HG03565 (cell line): ENCODE results near the gene XAB2.
A peak's percentile ranks its signal among the peaks of the same experiment; 100 is the strongest.

Source experiments
- ATAC-seq: cut with Tn5 transposase; IDR thresholded peaks from one replicate; pipeline ENCODE4 v1.9.1; 2021; ENCODE audit warnings: mild to moderate bottlenecking, moderate library complexity; ENCODE audit not compliant: unreplicated experiment

Gene XAB2

DNA sequence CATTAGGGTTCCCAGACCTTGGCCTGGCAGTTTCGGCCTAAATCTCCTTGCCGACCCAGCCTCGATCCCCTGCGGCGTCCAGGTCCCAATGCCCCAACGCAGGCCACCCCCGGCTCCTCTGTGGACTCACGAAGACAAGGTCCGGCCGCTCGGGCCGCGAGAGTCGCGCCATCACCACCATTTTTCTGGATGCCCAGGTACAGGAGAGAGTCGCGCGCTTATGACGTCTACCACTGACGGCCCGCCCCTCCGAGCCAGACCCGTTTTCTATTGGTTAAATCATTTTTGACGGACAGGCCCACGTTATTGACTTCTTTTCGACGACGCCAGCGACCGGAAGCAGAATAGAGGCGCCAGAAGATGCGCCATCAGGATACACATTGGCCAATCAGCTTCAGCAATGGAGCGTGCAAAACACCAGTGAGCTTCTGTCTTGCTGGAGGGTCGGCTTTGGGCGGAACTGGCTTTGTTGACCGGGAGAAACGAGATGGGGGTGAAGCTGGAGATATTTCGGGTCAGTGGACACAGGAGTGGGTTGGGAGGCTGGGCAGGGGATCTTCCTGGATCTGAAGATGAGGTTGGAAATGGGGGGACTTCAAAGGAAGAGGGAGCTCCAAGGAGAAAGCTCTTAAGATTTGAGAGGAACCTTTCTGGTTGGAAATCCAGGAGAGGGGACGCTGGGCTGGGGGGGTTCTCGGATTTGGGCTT is at the start of gene XAB2, which contains the start of gene PET100:
XAB2 (minus strand) TSS at position 199 of the 708 bp plus-strand sequence; CDS start at position 181, 18 bp downstream.
PET100 (plus strand) TSS at position 447 of the 708 bp plus-strand sequence; CDS start at position 488, 41 bp downstream.
- peak; percentile 90 for ATAC-seq

DNA sequence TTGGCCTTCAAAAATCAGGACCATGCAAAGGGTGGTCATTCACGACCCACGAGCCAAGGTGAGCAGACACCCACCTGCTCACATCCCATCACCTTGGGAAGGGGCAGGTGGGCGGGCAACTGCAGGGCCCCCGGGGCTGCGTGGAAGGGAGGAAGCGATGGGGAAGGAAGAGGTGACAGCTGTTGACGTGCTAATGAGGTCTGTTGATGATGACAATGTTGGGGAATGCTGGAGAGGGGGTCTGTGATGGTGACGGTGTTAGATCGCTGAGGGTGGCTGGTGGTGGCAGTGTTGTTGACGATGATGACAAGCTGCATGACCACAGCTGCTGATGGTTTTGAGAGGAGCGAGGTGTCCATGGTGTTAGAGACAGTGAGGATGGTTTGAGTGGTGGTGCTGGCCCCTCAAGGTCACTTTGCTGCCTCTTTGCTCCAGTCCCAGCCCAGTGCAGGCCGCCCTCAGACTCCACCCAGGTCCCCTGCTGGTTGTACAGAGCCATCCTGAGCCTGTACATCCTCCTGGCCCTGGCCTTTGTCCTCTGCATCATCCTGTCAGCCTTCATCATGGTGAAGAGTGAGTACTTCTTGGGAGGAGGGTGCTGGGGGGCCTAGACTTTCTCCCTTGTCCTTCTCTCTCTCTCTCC is 48.4 kb upstream of the XAB2 start:
- ATAC-seq, result no peak

DNA sequence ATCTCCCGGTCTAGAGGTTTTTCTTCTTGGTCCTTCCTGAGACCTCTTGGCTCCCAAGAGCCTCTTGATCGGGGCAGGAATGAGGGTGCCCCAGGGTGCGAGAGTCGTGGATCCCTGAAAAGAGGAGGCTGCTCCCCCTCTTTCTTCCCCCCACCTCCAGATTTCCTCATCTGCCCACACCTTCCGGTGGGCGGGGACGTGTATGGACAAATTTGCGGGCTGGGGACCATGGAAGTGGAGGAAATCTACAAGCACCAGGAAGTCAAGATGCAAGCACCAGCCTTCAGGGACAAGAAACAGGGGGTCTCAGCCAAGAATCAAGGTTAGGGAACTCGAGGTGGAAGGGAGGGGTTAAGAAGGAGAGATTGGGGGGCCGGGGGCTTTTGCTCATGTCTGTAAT is 47.5 kb upstream of the XAB2 start, which contains the start of gene MCEMP1:
MCEMP1 (plus strand) TSS at position 237 of the 400 bp plus-strand sequence; CDS start at position 268, 31 bp downstream.
- ATAC-seq, result no peak

DNA sequence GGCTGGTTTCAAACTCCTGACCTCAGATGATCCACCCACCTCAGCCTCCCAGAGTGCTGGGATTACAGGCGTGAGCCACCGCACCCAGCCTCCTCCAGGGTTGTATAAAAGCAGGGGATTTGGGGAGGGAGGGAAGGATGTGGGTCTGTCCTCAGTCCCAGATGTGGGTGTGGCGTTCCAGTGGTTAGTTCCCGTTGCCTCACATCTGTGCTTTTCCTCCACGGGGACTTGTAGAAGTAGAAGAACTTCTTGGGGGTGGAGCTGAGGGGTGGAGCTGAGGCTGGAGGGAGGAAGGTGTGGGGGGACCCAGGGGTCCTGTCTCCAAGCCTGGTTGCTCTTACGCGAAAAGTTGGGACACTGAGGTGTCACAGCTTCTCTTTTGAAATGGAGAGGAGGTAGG is 47.0 kb upstream of the XAB2 start:
- ATAC-seq, result no peak

DNA sequence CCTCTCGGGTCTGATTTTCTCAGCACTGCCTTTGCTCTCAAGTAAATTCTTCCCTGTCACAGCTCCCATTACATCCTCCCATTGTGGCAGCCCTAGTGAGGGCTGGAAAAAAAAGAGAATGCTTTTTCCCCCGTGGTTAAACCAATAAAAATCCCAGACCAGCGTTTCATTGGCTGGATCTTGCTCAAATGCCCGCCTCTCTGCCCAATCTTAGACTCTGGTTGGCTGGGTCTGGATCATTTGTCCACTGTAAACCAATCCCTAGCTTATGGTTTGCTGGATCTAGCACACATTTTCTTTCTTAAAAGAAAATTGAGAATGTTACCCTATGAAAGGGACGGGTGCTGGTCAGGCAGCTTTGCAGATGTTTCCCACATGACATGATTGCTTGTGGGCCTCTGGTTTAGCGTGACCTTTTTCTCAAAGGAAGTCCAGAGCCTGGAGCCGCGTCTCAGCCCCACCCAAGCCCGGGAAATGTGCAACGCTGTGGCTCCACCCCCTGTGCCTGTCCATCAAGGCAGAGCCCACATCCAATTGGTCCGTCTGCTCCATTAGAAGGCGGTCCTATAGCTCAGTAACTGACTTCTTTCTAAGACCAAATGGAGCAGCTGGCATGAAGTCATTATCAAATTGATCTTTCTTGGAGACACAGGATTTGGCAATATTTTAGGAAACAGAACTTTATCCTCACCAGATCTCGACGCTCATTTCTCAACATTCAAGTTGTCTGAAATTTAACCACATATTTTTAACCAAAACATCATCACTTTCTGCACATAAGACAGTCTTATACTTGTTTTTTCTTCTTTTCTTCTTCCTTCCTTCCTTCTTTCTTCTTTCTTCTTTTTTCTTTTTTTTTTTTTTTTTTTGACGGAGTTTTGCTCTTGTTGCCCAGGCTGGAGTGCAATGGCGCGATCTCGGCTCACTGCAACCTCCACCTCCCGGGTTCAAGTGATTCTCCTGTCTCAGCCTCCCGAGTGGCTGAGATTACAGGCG is 45.0 kb upstream of the XAB2 start:
- no peak for ATAC-seq

DNA sequence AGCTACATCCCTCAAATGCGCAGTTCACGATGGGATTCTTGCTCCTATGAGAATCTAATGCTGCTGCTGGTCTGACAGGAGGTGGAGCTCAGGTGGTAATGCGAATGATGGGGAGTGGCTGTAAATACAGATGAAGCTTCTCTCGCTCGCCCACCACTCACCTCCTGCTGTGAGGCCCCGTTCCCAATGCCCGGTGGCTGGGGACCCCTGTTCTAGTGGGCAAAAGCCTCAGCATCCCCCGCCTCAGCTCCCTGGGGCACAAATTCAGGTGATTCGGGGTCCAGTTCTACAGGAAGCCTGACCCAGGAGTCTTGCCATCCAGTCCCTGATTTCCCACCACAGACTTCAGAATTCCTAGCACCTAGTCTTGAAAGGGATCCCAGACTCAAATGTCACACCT is 43.2 kb upstream of the XAB2 start:
- no peak for ATAC-seq

DNA sequence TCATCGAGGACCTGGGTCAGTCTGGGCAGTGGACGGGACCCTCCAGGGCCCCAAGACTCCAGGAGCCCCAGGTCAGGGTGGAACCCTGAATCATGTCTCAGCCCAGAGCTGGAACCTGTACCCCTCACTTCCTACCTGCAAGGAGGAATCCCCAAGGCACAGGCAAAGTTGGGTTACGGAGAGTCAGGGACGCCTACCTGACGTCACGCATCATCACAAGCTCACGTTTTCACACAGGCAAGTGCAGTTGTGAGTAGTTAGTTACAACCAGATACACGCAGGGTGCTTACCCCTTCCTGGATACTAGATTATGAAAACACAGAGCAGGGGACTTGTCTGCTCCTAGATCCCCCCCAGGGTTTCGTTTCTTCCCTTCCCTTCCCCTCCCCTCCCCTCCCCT is 41.4 kb upstream of the XAB2 start:
- no peak for ATAC-seq

DNA sequence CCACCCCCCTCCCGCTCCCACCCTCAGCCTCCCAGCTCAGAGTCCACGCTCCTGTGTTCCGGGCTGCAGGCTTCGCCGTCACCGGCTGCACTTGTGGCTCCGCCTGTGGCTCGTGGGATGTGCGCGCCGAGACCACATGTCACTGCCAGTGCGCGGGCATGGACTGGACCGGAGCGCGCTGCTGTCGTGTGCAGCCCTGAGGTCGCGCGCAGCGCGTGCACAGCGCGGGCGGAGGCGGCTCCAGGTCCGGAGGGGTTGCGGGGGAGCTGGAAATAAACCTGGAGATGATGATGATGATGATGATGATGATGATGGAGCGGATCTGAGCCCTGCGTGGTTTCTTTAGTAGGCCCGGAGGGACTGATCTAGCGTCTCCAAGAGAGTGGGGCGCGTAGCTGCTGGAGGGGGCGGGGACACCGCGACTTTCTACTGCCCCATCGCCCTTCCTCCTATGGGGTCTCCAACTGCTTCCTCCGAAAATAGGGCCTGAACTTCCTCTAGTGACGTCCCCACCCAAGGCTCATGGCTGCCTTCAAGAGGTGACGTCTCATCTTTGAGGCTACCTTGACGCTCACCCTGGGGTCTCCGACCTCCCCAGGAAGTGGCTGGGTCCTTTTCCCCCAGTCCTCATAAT is 40.9 kb upstream of the XAB2 start:
- no peak for ATAC-seq

DNA sequence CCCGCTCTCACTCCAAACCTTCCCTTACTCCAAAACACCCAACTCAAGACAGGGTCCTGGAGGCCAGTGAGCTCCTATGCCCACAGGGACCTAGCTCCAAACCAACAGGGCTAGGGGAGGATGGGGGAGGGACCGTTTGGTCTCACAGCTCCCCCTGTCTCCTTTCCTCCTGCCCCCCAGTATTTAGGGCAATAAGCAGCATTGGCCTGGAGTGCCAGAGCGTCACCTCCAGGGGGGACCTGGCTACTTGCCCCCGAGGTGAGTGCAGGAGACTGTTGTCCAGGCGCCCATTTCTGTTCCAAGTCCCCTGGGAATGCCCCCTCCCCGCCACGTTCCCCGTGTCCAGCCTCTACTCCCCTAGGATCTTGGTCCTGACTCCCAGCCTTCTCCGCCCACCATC is 40.3 kb upstream of the XAB2 start:
- ATAC-seq, result no peak

DNA sequence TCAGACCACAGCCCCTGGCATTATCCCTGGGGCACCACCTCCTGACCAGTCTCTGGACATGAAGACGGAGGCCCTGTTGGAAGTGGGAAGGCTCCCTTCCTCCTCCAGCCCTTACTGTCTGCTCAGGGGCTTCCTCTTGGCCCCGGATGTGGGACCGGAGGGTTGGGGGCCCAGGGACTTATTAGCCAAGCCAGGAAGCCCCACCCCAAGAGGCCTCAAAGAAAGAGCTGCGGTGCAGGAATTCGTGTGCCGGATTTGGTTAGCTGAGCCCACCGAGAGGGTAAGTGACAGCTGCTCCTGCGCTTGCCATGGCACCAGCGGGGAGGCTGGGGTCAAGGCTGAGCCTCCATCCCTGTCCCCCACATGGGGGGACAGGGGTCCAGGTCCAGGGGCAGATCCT is 39.5 kb upstream of the XAB2 start, which contains the start of gene RETN:
RETN (plus strand) TSS at position 208 of the 400 bp plus-strand sequence. CDS start 278 bp downstream, outside the sequence.
- ATAC-seq, result no peak

DNA sequence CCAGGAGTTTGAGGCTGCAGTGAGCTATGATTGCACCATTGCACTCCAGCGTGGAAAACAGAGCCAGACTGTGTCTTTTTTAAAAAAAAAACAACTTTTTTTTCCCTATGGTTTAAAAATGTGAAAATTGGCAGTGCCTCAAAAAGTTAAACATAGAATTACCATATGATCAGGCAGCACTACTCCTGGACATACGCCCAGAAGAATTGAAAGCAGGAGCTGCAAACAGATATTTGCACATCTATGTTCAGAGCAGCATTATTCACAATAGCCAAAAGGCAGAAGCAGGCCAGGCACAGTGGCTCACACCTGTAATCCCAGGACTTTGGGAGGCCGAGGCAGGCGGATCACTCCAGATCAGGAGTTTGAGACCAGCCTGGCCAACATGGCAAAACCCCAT is 35.7 kb upstream of the XAB2 start:
- ATAC-seq, result no peak

DNA sequence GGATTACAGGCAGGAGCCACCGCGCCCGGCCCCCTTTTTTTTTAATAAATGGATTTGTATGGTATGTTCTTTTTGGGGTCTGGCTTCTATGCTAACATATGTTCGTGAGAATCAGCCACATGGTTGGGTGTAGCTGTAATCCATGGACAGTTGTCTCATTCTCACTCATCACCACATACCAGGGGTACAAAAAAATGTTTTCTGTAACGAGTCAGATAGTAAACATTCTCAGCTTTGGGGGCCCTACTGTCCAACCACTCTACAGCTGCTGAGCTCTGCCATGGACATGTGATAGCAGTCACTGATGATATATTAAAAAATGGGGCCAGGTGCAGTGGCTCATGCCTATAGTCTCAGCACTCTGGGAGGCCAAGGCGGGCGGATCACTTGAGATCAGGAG is 34.4 kb upstream of the XAB2 start:
- ATAC-seq, result no peak

DNA sequence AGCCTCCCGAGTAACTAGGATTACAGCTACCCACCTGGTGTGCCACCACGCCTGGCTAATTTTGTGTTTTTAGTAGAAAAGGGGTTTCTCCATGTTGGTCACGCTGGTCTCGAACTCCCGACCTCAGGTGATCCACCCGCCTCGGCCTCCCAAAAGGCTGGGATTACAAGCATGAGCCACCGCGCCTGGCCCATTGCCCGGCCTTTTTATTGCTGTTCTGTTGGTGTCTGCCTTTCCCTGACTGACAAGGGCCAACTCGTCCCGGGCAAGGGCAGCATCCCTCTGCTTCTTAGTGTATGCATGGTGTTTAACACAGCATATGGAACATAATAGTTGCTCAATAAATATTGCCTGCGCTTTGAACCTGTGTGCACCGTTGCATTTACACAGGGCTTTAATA is 33.3 kb upstream of the XAB2 start:
- ATAC-seq, result no peak

DNA sequence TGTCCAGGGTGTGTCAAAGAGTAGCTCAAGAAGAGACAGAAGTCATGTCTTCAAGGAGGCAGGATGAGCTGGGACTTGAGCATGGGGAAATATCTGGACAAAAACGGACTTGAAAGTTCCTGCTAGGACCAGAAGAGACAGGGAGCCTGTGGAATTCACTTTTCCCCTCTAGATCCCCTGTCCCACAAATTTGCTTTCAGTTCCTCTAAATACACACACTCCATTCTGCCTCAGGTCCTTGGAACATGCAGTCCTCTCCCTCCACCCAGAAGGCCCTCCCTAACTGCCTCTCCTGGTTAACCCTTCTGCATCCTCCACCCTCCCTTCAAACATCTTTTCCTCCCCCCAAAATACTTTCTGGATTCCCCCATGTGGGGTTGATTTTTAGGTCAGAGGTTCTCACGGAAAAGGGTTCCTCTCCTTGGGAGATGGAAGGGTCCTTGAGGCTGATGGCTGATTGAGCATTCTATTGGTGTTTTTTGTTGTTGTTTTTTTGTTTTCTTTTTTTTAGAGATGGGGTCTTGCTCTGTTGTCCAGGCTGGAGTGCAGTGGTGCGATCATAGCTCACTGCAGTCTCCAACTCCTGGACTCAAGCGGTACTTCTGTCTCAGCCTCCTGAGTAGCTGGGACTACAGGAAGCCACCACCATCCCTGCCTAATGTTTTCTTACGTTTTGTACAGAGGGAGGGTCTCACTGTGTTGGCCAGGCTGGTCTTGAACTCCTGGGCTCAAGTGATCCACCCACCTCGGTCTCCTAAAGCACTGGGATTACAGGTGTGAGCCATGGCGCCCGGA is 32.6 kb upstream of the XAB2 start:
- ATAC-seq, result no peak

DNA sequence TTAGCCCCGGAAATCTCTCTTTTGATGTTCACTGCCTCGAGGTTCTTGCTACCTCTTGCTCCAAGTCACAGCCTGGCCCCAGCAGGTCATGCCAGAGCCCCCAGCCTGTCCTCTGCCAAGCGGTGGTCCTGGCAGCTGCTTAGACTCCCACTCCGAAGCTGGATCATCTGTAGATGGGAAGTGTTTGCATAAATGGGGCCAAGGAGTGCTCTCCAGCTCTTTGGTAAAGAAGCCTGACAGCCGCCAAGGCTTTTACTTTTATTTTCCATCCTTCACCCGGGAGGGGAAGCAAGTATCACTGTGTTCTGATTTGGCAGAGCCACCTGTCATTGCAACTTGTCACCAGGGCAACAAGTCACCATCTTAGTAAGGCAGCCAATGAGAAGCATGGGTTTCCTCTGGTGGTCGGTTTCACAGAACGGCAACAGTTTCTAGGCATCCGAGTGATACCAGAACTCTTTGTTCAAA is 28.9 kb upstream of the XAB2 start:
- ATAC-seq, result peak; percentile 57

DNA sequence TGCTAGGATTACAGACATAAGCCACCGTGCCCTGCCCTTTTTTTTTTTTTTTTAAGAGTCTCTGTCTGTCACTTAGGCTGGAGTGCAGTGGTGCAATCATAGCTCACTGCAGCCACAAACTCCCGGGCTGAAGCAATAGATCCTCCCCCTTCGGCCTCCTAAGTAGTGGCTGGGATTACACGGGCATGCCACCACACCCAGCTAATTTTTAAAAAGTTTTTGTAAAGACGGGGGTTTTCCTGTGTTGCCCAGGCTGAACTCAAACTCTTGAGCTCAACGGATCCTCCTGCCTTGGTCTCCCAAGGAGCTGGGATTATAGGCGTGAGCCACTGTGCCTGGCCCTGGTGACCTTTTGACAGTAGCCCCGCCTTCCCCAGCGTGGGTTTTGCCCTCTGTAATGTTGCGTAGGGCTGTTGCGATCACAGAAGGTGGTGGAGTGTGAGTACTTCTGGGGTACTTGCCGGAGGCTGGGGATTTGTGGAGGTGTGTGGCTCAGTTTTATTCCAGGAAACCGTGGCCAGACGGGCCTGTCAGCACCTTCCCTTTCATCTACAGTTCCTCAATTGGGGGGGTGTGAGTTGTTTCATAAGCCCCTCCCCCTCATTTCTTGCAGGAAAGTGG is 27.9 kb upstream of the XAB2 start:
- ATAC-seq, result no peak

DNA sequence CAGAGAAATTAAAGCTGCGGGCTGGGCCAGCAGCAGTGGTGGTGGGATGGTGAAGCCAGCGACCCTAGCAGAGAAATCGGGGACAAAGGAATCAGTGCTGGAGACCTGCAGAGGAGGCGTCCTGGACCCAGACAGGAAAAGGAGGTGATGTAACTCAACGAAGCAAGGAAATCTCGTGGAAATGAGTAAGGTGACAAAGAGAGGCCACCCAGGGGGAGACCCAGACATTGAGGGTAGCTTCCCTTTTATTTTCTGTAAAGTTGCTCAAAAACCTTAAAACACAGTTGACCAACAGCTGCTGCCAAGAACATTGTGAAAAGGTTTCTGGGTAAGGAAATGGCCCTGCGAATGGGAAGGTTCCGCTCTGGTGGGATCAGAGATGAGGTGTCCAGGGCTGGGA is 26.2 kb upstream of the XAB2 start:
- no peak for ATAC-seq

DNA sequence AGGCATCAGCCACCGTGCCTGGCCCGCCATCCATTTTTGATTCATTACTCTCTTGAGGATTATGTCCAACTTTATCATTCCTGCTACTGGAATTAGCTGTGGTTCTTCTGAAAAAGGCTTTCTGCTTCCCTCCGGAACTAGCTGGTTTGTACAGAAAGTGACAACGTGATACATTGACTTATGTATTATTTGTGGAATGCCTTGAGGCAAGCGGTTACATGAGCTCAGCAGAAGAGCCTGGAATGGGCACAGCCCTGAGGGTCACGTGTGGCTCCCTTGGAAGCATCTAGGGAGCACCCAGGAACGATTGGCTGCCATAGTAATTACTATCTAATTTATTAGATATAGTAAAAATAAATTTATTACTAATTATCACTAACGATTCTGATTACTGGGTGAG is 25.1 kb upstream of the XAB2 start:
- ATAC-seq, result no peak

DNA sequence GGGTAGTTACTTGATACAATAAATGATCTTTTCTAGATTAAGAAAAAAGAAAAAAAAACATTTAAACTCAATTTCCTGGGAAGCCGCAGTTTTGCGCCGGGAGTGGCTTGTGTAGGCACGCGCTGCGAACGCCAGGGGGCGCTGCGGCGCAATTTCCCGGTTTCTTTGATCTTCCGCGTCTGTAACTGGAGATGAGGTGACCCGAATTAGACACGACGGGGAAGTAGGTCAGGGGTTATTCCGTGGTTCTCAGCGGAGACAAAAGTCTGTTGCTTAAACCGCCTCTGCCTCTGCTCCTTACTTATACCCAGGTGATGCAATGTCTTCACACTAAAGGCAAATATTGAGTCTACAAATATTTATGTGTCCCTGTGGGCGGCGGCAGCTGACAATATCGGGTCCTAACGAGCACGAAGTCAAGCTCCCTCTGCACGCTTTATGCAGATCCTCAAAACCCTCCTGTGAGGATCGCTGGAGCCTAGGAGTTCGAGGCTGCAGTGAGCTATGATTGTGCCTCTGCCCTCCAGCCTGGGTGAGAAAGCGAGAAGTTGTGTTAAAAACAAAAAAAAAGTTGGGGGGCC is 22.8 kb upstream of the XAB2 start:
- no peak for ATAC-seq
